ENCODE measurements around the gene GIPC1. TPM values are rescaled to one million over a fixed set of nuclear protein-coding genes. Genes with fewer than 3 reads are reported as not detected.

GIPC1 gene
- total and polyA plus RNA-seq, 2 of the 4 experiments (the other 2 are of a cell fraction): 74.2 to 133 TPM

GRCh38 chr19:14544047-14544446, 48.1 kb upstream of the GIPC1 start:
- H3K4me2 ChIP-seq (ENCODE audit: low read depth, low read length): no peak overlapping the region
- in situ Hi-C loops (cut with MboI; ENCODE audit: low sequenced_read_pairs) (no loop called here), intact Hi-C loops (cut with micrococcal nuclease) (no loop called here), dilution Hi-C loops (cut with HindIII; ENCODE audit: low sequenced_read_pairs, unreplicated experiment) (no loop called here)
- TF ChIP-seq CTCF (conservative IDR thresholded peaks at IDR 0.05; ENCODE audit: low read depth, low read length) (no peak), RAD21 (IDR thresholded peaks at IDR 0.05; ENCODE audit: low read length) (no peak), BHLHE40 (IDR thresholded peaks at IDR 0.05; ENCODE audit: low read depth, low read length) (no peak), MAFK (IDR thresholded peaks at IDR 0.05; ENCODE audit: low read depth, low read length) (no peak), MXI1 (IDR thresholded peaks at IDR 0.05; ENCODE audit: borderline replicate concordance, low read depth, low read length) (no peak), RCOR1 (IDR thresholded peaks at IDR 0.05; ENCODE audit: insufficient replicate concordance, low read length) (no peak), POLR2A (IDR thresholded peaks at IDR 0.05; ENCODE audit: low read depth, low read length) (no peak), MAZ (IDR thresholded peaks at IDR 0.05; ENCODE audit: borderline replicate concordance, low read depth, low read length) (no peak), CHD1 (IDR thresholded peaks at IDR 0.05; ENCODE audit: low read depth, low read length) (no peak), USF2 (IDR thresholded peaks at IDR 0.05; ENCODE audit: low read depth, low read length) (no peak), CEBPB (IDR thresholded peaks at IDR 0.05; ENCODE audit: low read depth, low read length) (no peak), ELK1 (IDR thresholded peaks at IDR 0.05; ENCODE audit: borderline replicate concordance, low read depth, low read length) (no peak), FOS (IDR thresholded peaks at IDR 0.05; ENCODE audit: low read depth, low read length) (no peak), NFE2L2 (IDR thresholded peaks at IDR 0.05; ENCODE audit: low read depth, low read length) (no peak), SMC3 (IDR thresholded peaks at IDR 0.05; ENCODE audit: low read depth, low read length) (no peak), RFX5 (IDR thresholded peaks at IDR 0.05; ENCODE audit: low read depth, low read length) (no peak)
- BruUV-seq (replicated peaks): no TSS peak
- DNase-seq (no peak), ATAC-seq (ENCODE audit: low read depth) (no peak)
- H3K27ac ChIP-seq (ENCODE audit: insufficient read depth, low read length): no peak overlapping the region
- no peak overlapping the region for H2BK5ac ChIP-seq (ENCODE audit: low read depth, low read length, poor library complexity, severe bottlenecking)
- H3K9me3 ChIP-seq (ENCODE audit: control insufficient read depth, insufficient read depth, low read length): no peaks in the 10 kb centered on the region
- WGBS, 2 experiments (ENCODE audit: extremely low coverage in 2 of 2, insufficient read length in 1 of 2): no CpG with 5 or more reads among the region's 5 CpGs
- H2BK20ac ChIP-seq (ENCODE audit: low read depth, low read length): no peak overlapping the region
- no peak overlapping the region for H3K4ac ChIP-seq (ENCODE audit: low read depth, low read length)
- no peak overlapping the region for H3K9ac ChIP-seq (ENCODE audit: low read depth, low read length)
- ChIA-PET POLR2A (ENCODE audit: unreplicated experiment) (no interaction called here), CTCF (interaction anchor here (1.7 kb wide), 1 partner anchor 13 kb away, joined by 5 read pairs; no protein-coding TSS in a partner anchor)
- H3K79me1 ChIP-seq (ENCODE audit: low read depth in 1 of 2, low read length in 2 of 2): peaks cover 8 to 56% of the 10 kb centered on the region in 2 experiments; a peak in 3 of 4 replicates
- no peaks in the 10 kb centered on the region for H3K36me3 ChIP-seq (ENCODE audit: control insufficient read depth, insufficient read depth, low read length)
- no peak overlapping the region for H3K23ac ChIP-seq (ENCODE audit: low read depth, low read length)
- H4K5ac ChIP-seq (ENCODE audit: low read depth, low read length): no peak overlapping the region
- no peak overlapping the region for H2AK5ac ChIP-seq (ENCODE audit: low read depth, low read length)
- H3K4me1 ChIP-seq (ENCODE audit: control insufficient read depth, insufficient read depth, low read length): peaks cover 6% of the 10 kb centered on the region; the same call in 1 of the 2 replicates
- no peak overlapping the region for H3K14ac ChIP-seq (replicated peaks; ENCODE audit: low read depth, low read length)
- H3K56ac ChIP-seq (ENCODE audit: extremely low read depth, insufficient read depth, low read length): no peak overlapping the region
- no peak overlapping the region for H4K8ac ChIP-seq (ENCODE audit: low read depth in 2 of 2, low read length in 2 of 2)
- H2BK15ac ChIP-seq (ENCODE audit: low read depth, low read length): no peak overlapping the region
- H4K20me1 ChIP-seq (ENCODE audit: insufficient read depth, low read length): peaks cover 19% of the 10 kb centered on the region
- no peak overlapping the region for H3K18ac ChIP-seq (ENCODE audit: low read depth, low read length)
- H4K91ac ChIP-seq (ENCODE audit: insufficient read depth, low read depth, low read length): no peak overlapping the region
- no peak overlapping the region for H2BK120ac ChIP-seq (ENCODE audit: low read depth, low read length)
- H3K27me3 ChIP-seq (ENCODE audit: control insufficient read depth, insufficient read depth, low read length): no peaks in the 10 kb centered on the region
- H3K4me3 ChIP-seq (ENCODE audit: insufficient read depth, low read depth, low read length): no peak overlapping the region
- H2AFZ ChIP-seq (replicated peaks; ENCODE audit: low read length, poor library complexity): peak overlapping the region; percentile 2
- no peak overlapping the region for H2AK9ac ChIP-seq (replicated peaks; ENCODE audit: low read depth, low read length, poor library complexity)
- H3K9me1 ChIP-seq (ENCODE audit: insufficient read depth, low read length): peaks cover 18% of the 10 kb centered on the region
